Spinal cord (tissue), 10 donors: ENCODE results near the gene TUBB4B. TPM values are rescaled to one million over a fixed set of nuclear protein-coding genes. Genes with fewer than 3 reads are reported as not detected.

Experiments
- DNase-seq, 6 donors: peaks; one replicate each; pipeline versions ENCODE4 v3.0.0 to v3.0.0-alpha.2; 2013 to 2015; ENCODE audit warnings: low spot score in 6 of 6, low read depth in 4 of 6
- H3K27ac ChIP-seq: one replicate; pipeline ENCODE4 v1.5.1; 2013; ENCODE audit warnings: low read depth, low read length, control low read depth
- H3K27me3 ChIP-seq: one replicate; pipeline ENCODE4 v1.6.1; 2013; ENCODE audit warnings: low read length; ENCODE audit not compliant: control insufficient read depth, insufficient read depth
- H3K36me3 ChIP-seq: one replicate; pipeline ENCODE4 v1.6.1; 2013; ENCODE audit warnings: low read length; ENCODE audit not compliant: control insufficient read depth, insufficient read depth
- H3K4me1 ChIP-seq: one replicate; pipeline ENCODE4 v1.6.1; 2013; ENCODE audit warnings: low read length; ENCODE audit not compliant: control insufficient read depth, insufficient read depth
- H3K4me3 ChIP-seq: one replicate; pipeline ENCODE4 v1.5.1; 2013; ENCODE audit warnings: low read depth, low read length, control low read depth
- H3K9me3 ChIP-seq: one replicate; pipeline ENCODE4 v1.6.1; 2013; ENCODE audit warnings: low read length; ENCODE audit not compliant: control insufficient read depth, insufficient read depth
- WGBS: methylation state at CpG from one replicate; pipeline ENCODE4 v1.1.5; 2013; ENCODE audit warnings: missing lambda C conversion rate; ENCODE audit not compliant: insufficient coverage; 5-methylcytosine and 5-hydroxymethylcytosine counted together
- long read RNA-seq, 4 donors: transcript quantifications; one replicate each; lab custom pipeline, GENCODE V29; 2026
- polyA plus RNA-seq, 2 donors: library from polyadenylated mRNA; unstranded; fragments of 120-200 nt; gene quantifications; one replicate each; pipeline ENCODE4 v1.2.1, GENCODE V29; 2013; ENCODE audit not compliant: insufficient read length in 2 of 2
- total RNA-seq, 2 donors: library from RNA; depleted of rRNA in 1 of 2; stranded (reverse); fragments of 120-200 nt in 1 of 2; fragments of >200 nt in 1 of 2; gene quantifications; one replicate each; pipeline versions ENCODE4 v1.2.3 to v1.2.4, GENCODE V29; 2013 to 2014
- donor health status: healthy.

The TUBB4B gene
- 100 to 1,000 TPM; 152 to 247 TPM for total RNA-seq
- 100 to 1,000 TPM; 436 to 441 TPM for polyA plus RNA-seq
- long read RNA-seq, donor 1, transcript TUBB4B-201 (4 exons, 1,637 nt) = major isoform, 221 of 243 reads
- long read RNA-seq, donor 1, partial matches to known transcripts = 19 of 243 reads
- long read RNA-seq, donor 1, other reads (novel, unspliced or antisense) = 0 of 243 reads
- long read RNA-seq, donor 2, transcript TUBB4B-201 (4 exons, 1,637 nt) = major isoform, 101 of 109 reads
- long read RNA-seq, donor 2, partial matches to known transcripts = 5 of 109 reads
- long read RNA-seq, donor 2, other reads (novel, unspliced or antisense) = 0 of 109 reads
- long read RNA-seq, donor 3, transcript TUBB4B-201 (4 exons, 1,637 nt) = major isoform, 114 of 119 reads
- long read RNA-seq, donor 3, partial matches to known transcripts = 5 of 119 reads
- long read RNA-seq, donor 3, other reads (novel, unspliced or antisense) = 0 of 119 reads
- long read RNA-seq, donor 4, transcript TUBB4B-201 (4 exons, 1,637 nt) = major isoform, 220 of 236 reads
- long read RNA-seq, donor 4, partial matches to known transcripts = 16 of 236 reads
- long read RNA-seq, donor 4, other reads (novel, unspliced or antisense) = 0 of 236 reads

DNA sequence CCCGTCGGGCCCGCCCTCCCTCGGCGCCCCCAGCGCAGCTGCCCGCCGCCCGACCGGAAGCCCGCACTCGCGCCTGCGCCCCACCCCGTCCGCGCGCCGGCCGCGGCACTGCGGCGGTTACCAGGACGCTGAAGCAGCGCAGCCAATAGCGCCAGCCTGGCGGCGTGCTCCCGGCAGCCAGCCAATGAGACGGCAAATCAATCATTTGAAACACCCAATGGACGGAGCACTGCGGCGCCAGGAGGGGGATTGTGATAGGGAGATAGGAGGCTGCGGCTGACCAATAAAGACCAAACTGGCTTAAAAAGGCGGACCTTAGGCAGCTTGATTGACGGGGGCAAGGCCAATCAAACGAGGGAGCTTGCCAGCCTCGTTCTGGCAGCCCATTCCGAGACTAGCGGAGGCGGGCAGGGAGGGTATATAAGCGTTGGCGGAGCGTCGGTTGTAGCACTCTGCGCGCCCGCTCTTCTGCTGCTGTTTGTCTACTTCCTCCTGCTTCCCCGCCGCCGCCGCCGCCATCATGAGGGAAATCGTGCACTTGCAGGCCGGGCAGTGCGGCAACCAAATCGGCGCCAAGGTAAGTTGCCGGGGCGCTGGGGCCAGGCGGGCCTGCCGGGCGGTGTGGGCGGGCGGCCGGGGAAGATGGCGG, at the start of gene TUBB4B:
Gene TUBB4B (plus strand): TSS at position 447 of the 649 bp plus-strand sequence. CDS start 74 bp downstream, at position 521.
- peaks cover 81% of the 10 kb centered on the region for H3K4me1 ChIP-seq
- peak within 1 kb of the TSS; percentile 66 for H3K4me3 ChIP-seq
- H3K27me3 ChIP-seq = no peaks in the 10 kb centered on the region
- WGBS = 0% methylated on average over 67 of the region's 67 CpGs
- peak; percentile 96 to 100 (median 99) for DNase-seq
- no peaks in the 10 kb centered on the region for H3K9me3 ChIP-seq
- peaks cover 59% of the 10 kb centered on the region for H3K36me3 ChIP-seq
- H3K27ac ChIP-seq = peak within 1 kb of the TSS; percentile 95

DNA sequence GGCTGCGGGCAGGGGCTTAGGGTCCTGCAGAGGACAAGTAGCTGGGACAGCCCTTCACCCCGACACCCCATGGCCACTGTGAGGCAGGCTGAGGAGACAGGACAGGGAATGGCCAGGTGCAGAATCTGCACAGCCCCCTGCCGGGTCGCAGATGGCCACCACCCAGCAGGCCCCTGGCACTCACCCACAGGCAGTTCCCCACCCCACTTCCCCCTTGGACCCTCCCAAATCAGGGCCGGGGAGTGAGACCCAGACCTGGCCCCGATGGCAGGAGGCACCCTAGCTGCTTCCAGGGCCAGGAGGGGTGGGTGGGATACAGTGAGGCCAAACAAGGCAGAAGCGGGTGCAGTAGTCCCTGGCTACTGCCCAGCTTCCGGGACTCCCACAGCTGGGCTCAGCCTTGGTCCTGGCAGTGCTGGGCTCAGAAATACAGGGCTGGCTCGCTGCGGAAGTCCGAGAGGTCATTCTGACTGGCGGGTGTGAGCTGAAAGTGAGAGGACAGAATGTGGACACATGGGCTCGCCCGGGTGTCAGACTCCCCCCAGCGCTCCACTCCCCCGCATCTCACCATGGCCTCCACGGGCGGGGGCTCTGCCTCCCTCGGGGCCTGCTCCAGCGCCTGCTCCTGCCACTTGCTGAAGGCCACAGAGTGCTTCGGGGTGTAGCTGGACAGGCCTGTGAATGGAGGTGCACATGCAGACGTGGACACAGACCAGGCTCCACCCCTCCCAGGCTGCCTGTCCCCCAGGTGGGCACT, 49.2 kb upstream of the TUBB4B start:
- DNase-seq = no peak
- 85% methylated on average over 19 of the region's 22 CpGs for whole genome bisulfite sequencing
- Histone ChIP-seq H3K9me3 (no peaks in the 10 kb centered on the region), H3K4me1 (peaks cover 62% of the 10 kb centered on the region), H3K27me3 (no peaks in the 10 kb centered on the region), H3K4me3 (no peak overlapping the region), H3K27ac (no peak overlapping the region), H3K36me3 (peaks cover 92% of the 10 kb centered on the region)

DNA sequence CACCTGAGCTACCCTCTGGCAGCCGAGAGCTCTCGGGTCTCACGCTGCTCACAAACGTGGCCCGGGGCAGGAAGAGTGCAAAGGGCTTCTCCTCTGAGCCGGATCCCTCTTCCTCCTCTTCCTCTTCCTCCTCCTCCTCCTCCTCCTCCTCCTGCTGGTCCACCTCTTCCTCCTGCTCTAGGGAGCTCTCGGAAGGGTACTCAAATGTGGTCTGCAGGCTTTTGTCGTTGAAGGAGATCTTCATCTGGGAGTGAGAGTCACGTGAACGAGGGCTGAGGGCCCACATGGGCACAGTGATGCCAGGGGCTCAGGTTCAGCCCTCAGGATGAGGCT, 48.7 kb upstream of the TUBB4B start:
- no peak for DNase-seq
- WGBS = 82% methylated on average over 8 of the region's 10 CpGs
- peaks cover 91% of the 10 kb centered on the region for H3K36me3 ChIP-seq
- no peak overlapping the region for H3K4me3 ChIP-seq
- H3K27ac ChIP-seq = no peak overlapping the region
- peaks cover 58% of the 10 kb centered on the region for H3K4me1 ChIP-seq
- no peaks in the 10 kb centered on the region for H3K9me3 ChIP-seq
- no peaks in the 10 kb centered on the region for H3K27me3 ChIP-seq

DNA sequence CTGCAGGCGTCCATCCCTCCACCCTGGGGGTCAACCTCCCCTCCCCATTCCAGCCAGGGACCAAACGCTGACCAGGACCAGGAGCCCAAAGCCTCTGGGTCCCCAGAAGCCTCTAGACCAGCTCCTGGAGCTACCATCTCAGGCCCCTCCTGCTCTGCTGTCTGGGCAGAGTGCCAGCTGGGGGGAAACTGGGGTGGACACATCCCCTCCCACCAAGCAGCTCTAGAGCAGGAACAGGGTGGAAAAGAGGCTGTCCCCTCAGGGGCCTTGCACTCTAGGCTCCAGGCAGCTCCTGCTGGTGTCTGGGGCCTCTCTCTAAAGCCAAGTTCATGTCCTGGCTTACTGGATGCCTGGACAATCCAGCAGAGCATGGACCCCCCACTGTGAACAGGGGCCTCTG, 48.2 kb upstream of the TUBB4B start:
- H3K4me1 ChIP-seq = peaks cover 58% of the 10 kb centered on the region
- WGBS = 84% methylated on average over 2 of the region's 2 CpGs
- H3K4me3 ChIP-seq = no peak overlapping the region
- no peaks in the 10 kb centered on the region for H3K27me3 ChIP-seq
- no peak for DNase-seq
- H3K9me3 ChIP-seq = no peaks in the 10 kb centered on the region
- no peak overlapping the region for H3K27ac ChIP-seq
- peaks cover 91% of the 10 kb centered on the region for H3K36me3 ChIP-seq

DNA sequence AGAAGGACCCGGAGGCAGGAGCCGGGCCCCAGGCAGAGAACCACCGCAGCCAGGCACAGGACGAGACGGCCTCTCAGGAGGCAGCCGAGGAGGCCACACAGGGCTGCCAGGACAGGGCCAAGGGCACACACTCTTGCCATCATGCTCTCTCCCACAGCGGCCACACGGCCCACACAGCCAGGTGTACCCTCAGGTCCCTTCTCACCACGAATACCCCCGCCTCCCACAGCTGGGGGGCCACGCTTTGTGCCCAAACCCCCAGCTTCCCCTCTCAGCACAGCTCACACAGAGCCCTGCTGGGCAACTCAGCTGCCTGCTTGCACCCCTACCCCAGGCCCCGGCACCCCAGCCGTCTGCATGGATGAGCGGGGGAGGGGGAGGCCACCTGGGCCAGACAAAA, 47.3 kb upstream of the TUBB4B start:
- no peak overlapping the region for H3K4me3 ChIP-seq
- H3K27ac ChIP-seq = no peak overlapping the region
- no peaks in the 10 kb centered on the region for H3K9me3 ChIP-seq
- peaks cover 97% of the 10 kb centered on the region for H3K36me3 ChIP-seq
- peaks cover 64% of the 10 kb centered on the region for H3K4me1 ChIP-seq
- 87% methylated on average over 14 of the region's 14 CpGs for WGBS
- H3K27me3 ChIP-seq = no peaks in the 10 kb centered on the region
- no peak for DNase-seq

DNA sequence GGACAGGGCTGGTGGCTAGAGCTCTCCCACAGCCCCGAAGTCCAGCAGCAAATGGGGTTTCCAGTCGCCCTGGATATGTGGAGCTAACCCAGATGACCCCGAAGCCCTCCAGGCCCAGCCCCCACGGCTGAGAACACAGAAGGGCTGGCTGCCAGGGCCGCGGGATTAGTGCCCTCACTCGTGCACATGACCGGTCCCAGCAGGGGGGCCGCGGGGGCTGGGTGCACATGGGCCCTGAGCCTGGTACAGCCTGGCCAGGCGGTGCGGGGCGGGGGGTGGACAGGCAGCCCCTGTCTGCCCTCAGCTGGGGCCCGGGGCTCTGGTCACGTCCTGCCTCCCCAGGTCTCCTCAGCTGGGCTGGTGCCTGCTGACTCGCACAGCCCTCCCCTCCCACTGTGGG, 46.7 kb upstream of the TUBB4B start:
- Histone ChIP-seq H3K27ac (no peak overlapping the region), H3K9me3 (no peaks in the 10 kb centered on the region), H3K4me1 (peaks cover 64% of the 10 kb centered on the region), H3K27me3 (no peaks in the 10 kb centered on the region), H3K4me3 (no peak overlapping the region), H3K36me3 (peaks cover 98% of the 10 kb centered on the region)
- 68% methylated on average over 16 of the region's 16 CpGs for WGBS
- DNase-seq = peak in 1 of 6 donors; percentile 29

DNA sequence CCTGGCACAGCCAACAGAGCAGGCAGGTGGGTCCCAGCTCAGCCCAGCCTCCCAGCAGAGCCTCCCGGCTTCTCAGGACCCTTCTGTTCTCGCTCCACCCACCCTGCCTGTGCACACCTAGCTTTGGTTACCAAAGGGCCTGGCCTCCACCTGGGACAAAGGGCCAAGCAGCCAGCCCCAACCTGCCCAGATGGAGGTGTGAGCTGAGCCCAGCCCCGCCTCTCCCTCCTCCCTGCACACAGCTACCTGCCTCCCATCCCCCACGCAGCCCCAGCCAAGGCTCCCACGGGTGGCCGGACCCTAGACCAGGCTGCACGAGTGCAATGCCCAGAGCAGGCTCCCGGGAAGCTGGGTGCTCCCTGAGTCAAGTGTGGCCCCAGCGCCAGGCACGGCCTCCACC, 46.2 kb upstream of the TUBB4B start:
- peaks cover 94% of the 10 kb centered on the region for H3K36me3 ChIP-seq
- no peaks in the 10 kb centered on the region for H3K27me3 ChIP-seq
- no peaks in the 10 kb centered on the region for H3K9me3 ChIP-seq
- WGBS = 80% methylated on average over 10 of the region's 10 CpGs
- H3K4me3 ChIP-seq = no peak overlapping the region
- H3K4me1 ChIP-seq = peaks cover 63% of the 10 kb centered on the region
- no peak for DNase-seq
- no peak overlapping the region for H3K27ac ChIP-seq

DNA sequence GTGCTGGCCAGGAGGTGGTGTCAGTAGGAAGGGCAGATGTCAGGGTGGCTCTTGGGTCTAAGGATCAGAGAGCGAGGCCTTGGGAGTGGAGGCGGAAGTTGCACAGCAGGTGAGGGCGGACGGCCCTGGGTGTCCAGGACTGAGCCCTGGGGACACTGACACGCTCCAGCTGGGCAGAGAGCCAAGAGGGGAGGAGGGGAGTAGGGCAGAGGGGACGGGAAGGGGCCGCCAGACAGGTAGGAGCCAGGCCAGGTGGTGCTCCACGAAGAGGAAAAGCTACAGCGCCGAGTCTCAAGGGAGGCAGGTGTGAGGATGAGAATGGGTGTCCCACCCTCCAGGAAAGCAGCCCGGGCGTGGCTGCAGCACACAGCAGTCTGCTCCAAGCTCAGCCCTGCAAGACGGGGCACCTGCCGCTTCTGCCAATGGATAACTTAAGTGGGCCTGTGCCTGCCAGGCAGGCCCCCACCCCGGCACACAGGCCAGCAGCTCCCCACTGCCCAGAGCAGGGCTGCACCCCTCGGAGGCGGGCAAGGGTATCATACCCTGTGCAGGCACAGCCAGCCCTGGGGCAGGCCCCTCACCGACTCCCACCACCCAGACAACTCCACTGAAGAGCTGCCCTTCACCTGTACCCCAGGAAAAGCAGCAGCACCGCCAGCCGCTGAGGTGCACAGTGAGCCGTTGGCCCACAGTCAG, 45.4 kb upstream of the TUBB4B start:
- no peak overlapping the region for H3K4me3 ChIP-seq
- H3K27me3 ChIP-seq = no peaks in the 10 kb centered on the region
- no peak for DNase-seq
- peaks cover 87% of the 10 kb centered on the region for H3K36me3 ChIP-seq
- H3K4me1 ChIP-seq = peaks cover 55% of the 10 kb centered on the region
- 86% methylated on average over 19 of the region's 21 CpGs for WGBS
- no peak overlapping the region for H3K27ac ChIP-seq
- H3K9me3 ChIP-seq = no peaks in the 10 kb centered on the region
